IMR-90 (cell line): ENCODE measurements around the gene OR7C2. TPM values are rescaled to one million over a fixed set of nuclear protein-coding genes. Genes with fewer than 3 reads are reported as not detected.

ENCODE experiments used
- ATAC-seq: fragments of 200-7000 bp; cut with Tn5 transposase; 2 replicates; pipeline ENCODE4 v1.9.1; 2020; ENCODE audit warnings: low read depth, mild to moderate bottlenecking, moderate library complexity
- BruUV-seq: library from RNA; stranded (reverse); fragments of 400-500 nt; replicated peaks from 2 replicates; lab custom pipeline; 2021; lab: Mats Ljungman, UMichigan
- CTCF ChIA-PET: fragments of 300-600 bp; formaldehyde crosslinking; extraction: SDS; loops from one replicate; lab custom pipeline; 2021; ENCODE audit warnings: antibody characterized with exemption; lab: Yijun Ruan, JAX
- POLR2A ChIA-PET: fragments of 300-600 bp; sonication (Branson Sonifier 250); formaldehyde crosslinking; loops from one replicate; lab custom pipeline; 2022; ENCODE audit warnings: antibody characterized with exemption; ENCODE audit not compliant: unreplicated experiment; lab: Charles Lee
- DNase-seq: peaks from one replicate; pipeline ENCODE4 v3.0.0; 2013
- H2AFZ ChIP-seq: replicated peaks from 2 replicates; pipeline ENCODE3; 2013; ENCODE audit warnings: low read length, mild to moderate bottlenecking; ENCODE audit not compliant: poor library complexity
- H2AK5ac ChIP-seq: 2 replicates; pipeline ENCODE4 v1.6.1; 2013; ENCODE audit warnings: low read depth, low read length, inconsistent platforms
- H2AK9ac ChIP-seq: replicated peaks from 2 replicates; pipeline ENCODE3; 2013; ENCODE audit warnings: mild to moderate bottlenecking, low read depth, low read length, moderate library complexity; ENCODE audit not compliant: poor library complexity
- H2BK120ac ChIP-seq: 2 replicates; pipeline ENCODE4 v1.6.1; 2013; ENCODE audit warnings: low read depth, low read length, inconsistent platforms
- H2BK15ac ChIP-seq: 3 replicates; pipeline ENCODE4 v1.6.1; 2013; ENCODE audit warnings: low read depth, low read length, inconsistent platforms
- H2BK20ac ChIP-seq: 2 replicates; pipeline ENCODE4 v1.6.1; 2013; ENCODE audit warnings: low read depth, mild to moderate bottlenecking, inconsistent platforms, low read length, moderate library complexity
- H2BK5ac ChIP-seq: 2 replicates; pipeline ENCODE4 v1.6.1; 2013; ENCODE audit warnings: mild to moderate bottlenecking, low read depth, low read length, inconsistent platforms; ENCODE audit not compliant: poor library complexity, severe bottlenecking
- H3K14ac ChIP-seq: replicated peaks from 2 replicates; pipeline ENCODE4 v1.6.1; 2013; ENCODE audit warnings: low read depth, low read length, inconsistent platforms
- H3K18ac ChIP-seq: 2 replicates; pipeline ENCODE4 v1.6.1; 2013; ENCODE audit warnings: low read depth, low read length, control low read depth
- H3K23ac ChIP-seq: 2 replicates; pipeline ENCODE4 v1.6.1; 2013; ENCODE audit warnings: low read depth, low read length, inconsistent platforms
- H3K27ac ChIP-seq: 2 replicates; pipeline ENCODE4 v1.5.1; 2013; ENCODE audit warnings: mild to moderate bottlenecking, control low read depth, low read length; ENCODE audit not compliant: insufficient read depth
- H3K27me3 ChIP-seq: 2 replicates; pipeline ENCODE4 v1.6.1; 2013; ENCODE audit warnings: low read length; ENCODE audit not compliant: control insufficient read depth, insufficient read depth
- H3K36me3 ChIP-seq: 2 replicates; pipeline ENCODE4 v1.6.1; 2013; ENCODE audit warnings: low read length, mixed read lengths; ENCODE audit not compliant: control insufficient read depth, insufficient read depth
- H3K4ac ChIP-seq: 2 replicates; pipeline ENCODE4 v1.6.1; 2013; ENCODE audit warnings: low read depth, low read length, inconsistent platforms
- H3K4me1 ChIP-seq: 2 replicates; pipeline ENCODE4 v1.6.1; 2013; ENCODE audit warnings: low read length, mixed read lengths; ENCODE audit not compliant: control insufficient read depth, insufficient read depth
- H3K4me2 ChIP-seq: 2 replicates; pipeline ENCODE4 v1.6.1; 2013; ENCODE audit warnings: low read depth, mild to moderate bottlenecking, control low read depth, low read length, moderate library complexity
- H3K4me3 ChIP-seq: 2 replicates; pipeline ENCODE4 v1.5.1; 2013; ENCODE audit warnings: low read depth, mild to moderate bottlenecking, control low read depth, low read length, moderate library complexity; ENCODE audit not compliant: insufficient read depth
- H3K56ac ChIP-seq: 2 replicates; pipeline ENCODE4 v1.6.1; 2013; ENCODE audit warnings: low read length, inconsistent platforms; ENCODE audit not compliant: insufficient read depth; ENCODE audit errors: extremely low read depth
- H3K79me1 ChIP-seq, 2 experiments: 2 replicates each; pipeline ENCODE4 v1.6.1; 2013; ENCODE audit warnings: low read length in 2 of 2, inconsistent platforms in 1 of 2, low read depth in 1 of 2
- H3K9ac ChIP-seq: 2 replicates; pipeline ENCODE4 v1.6.1; 2013; ENCODE audit warnings: low read depth, low read length, control low read depth
- H3K9me1 ChIP-seq: 2 replicates; pipeline ENCODE4 v1.6.1; 2013; ENCODE audit warnings: low read length, inconsistent platforms; ENCODE audit not compliant: insufficient read depth
- H3K9me3 ChIP-seq: 2 replicates; pipeline ENCODE4 v1.6.1; 2013; ENCODE audit warnings: low read length; ENCODE audit not compliant: control insufficient read depth, insufficient read depth
- H4K20me1 ChIP-seq: 2 replicates; pipeline ENCODE4 v1.6.1; 2013; ENCODE audit warnings: low read length, inconsistent platforms; ENCODE audit not compliant: insufficient read depth
- H4K5ac ChIP-seq: 2 replicates; pipeline ENCODE4 v1.6.1; 2013; ENCODE audit warnings: mild to moderate bottlenecking, low read depth, low read length, control low read depth
- H4K8ac ChIP-seq, 2 experiments: 2 replicates each; pipeline ENCODE4 v1.6.1; 2013; ENCODE audit warnings: low read depth in 2 of 2, low read length in 2 of 2, control low read depth in 1 of 2, inconsistent platforms in 1 of 2
- H4K91ac ChIP-seq: 2 replicates; pipeline ENCODE4 v1.6.1; 2013; ENCODE audit warnings: low read depth, low read length, inconsistent platforms; ENCODE audit not compliant: insufficient read depth
- CHD1 ChIP-seq: IDR thresholded peaks from 2 replicates; pipeline ENCODE4 v1.6.1; 2012; ENCODE audit warnings: low read depth, low read length, improper control_type of control experiment
- ELK1 ChIP-seq: fragments of 150-350 bp; IDR thresholded peaks from 2 replicates; pipeline ENCODE4 v1.6.1; 2016; ENCODE audit warnings: low read depth, mild to moderate bottlenecking, low read length, moderate library complexity, borderline replicate concordance
- FOS ChIP-seq: fragments of 150-350 bp; IDR thresholded peaks from 2 replicates; pipeline ENCODE4 v1.6.1; 2016; ENCODE audit warnings: low read depth, low read length
- MAFK ChIP-seq: IDR thresholded peaks from 2 replicates; pipeline ENCODE4 v1.6.1; 2012; ENCODE audit warnings: low read depth, low read length, improper control_type of control experiment
- POLR2A ChIP-seq: IDR thresholded peaks from 2 replicates; pipeline ENCODE4 v1.6.1; 2012; ENCODE audit warnings: mild to moderate bottlenecking, low read depth, low read length
- SMC3 ChIP-seq: fragments of 150-350 bp; IDR thresholded peaks from 2 replicates; pipeline ENCODE4 v1.6.1; 2016; ENCODE audit warnings: low read depth, mild to moderate bottlenecking, antibody characterized with exemption, low read length, moderate library complexity
- WGBS, 2 experiments: methylation state at CpG; one replicate each; pipeline versions ENCODE4 v1.1.5 to v1.1.7; 2013; ENCODE audit warnings: missing lambda C conversion rate in 2 of 2; ENCODE audit not compliant: insufficient read length in 1 of 2; ENCODE audit errors: extremely low coverage in 2 of 2; 5-methylcytosine and 5-hydroxymethylcytosine counted together
- dilution Hi-C: fragments of 300-500 bp; cut with HindIII; formaldehyde crosslinking; loops from one replicate; pipeline ENCODE4 v1.14.3; 2018; ENCODE audit warnings: low sequenced_read_pairs; ENCODE audit not compliant: unreplicated experiment
- in situ Hi-C: fragments of 300-500 bp; cut with MboI; formaldehyde crosslinking; loops from 3 replicates; pipeline ENCODE4 v1.14.3; 2019; ENCODE audit warnings: low sequenced_read_pairs, inconsistent platforms, mixed read lengths
- intact Hi-C: fragments of 100-400 bp; cut with micrococcal nuclease; formaldehyde crosslinking; loops from 2 replicates; pipeline ENCODE4 v1.10.0; 2022
- polyA plus RNA-seq, 3 experiments: library from polyadenylated mRNA; depleted of rRNA; stranded (reverse); fragments of >200 nt; gene quantifications; 2 replicates each; pipeline ENCODE4 v1.2.3, GENCODE V29; 2012; ENCODE audit warnings: low replicate concordance in 1 of 3
- total RNA-seq: library from RNA; depleted of rRNA; stranded (reverse); fragments of >200 nt; gene quantifications from 2 replicates; pipeline ENCODE4 v1.2.3, GENCODE V29; 2012
- TF ChIP-seq, protein P1 (sequence below): fragments of 150-350 bp; IDR thresholded peaks from 2 replicates; pipeline ENCODE4 v1.6.1; 2017; ENCODE audit warnings: mild to moderate bottlenecking, antibody characterized with exemption, low read length, low read depth

The OR7C2 gene
- total and polyA plus RNA-seq, 2 of the 4 experiments (the other 2 are of a cell fraction): not detected

DNA sequence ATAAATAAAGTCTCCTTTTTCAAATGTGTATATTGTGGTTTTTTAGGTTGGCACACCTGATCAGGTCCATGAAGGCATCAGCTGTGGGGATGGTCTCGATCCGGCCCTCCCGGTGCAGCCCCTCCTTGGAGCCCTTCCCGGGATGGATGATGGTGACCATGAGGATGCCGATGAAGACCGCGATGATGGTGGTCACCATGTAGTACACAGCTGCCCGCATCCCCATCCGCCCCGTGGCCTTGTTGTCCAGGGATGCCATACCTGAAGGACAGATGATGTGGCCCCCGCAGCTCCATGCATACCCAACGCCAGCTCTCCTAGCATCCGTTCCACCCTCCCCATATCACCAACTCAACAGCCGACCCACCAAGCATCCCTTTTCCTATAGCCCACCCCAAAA, 27.0 kb downstream of the OR7C2 start:
- Histone ChIP-seq H3K27ac (no peak overlapping the region), H4K20me1 (no peaks in the 10 kb centered on the region), H2BK15ac (no peak overlapping the region), H3K18ac (no peak overlapping the region), H3K36me3 (no peaks in the 10 kb centered on the region), H4K5ac (no peak overlapping the region), H3K4me2 (no peak overlapping the region), H3K4me1 (no peaks in the 10 kb centered on the region), H4K8ac (no peak overlapping the region), H3K23ac (no peak overlapping the region), H3K9me1 (no peaks in the 10 kb centered on the region), H3K27me3 (no peaks in the 10 kb centered on the region), H2AFZ (no peak overlapping the region), H2BK20ac (no peak overlapping the region), H3K4me3 (no peak overlapping the region), H3K14ac (no peak overlapping the region), H3K9me3 (peaks cover 25% of the 10 kb centered on the region), H2AK5ac (no peak overlapping the region), H4K91ac (no peak overlapping the region), H3K4ac (no peak overlapping the region), H2BK5ac (no peak overlapping the region), H3K9ac (no peak overlapping the region), H2AK9ac (no peak overlapping the region), H3K79me1 (no peaks in the 10 kb centered on the region), H2BK120ac (no peak overlapping the region), H3K56ac (no peak overlapping the region)
- TF ChIP-seq FOS (no peak), SMC3 (no peak), CHD1 (no peak), MAFK (no peak), ELK1 (no peak), POLR2A (no peak)
- TF ChIP-seq, protein P1, sequence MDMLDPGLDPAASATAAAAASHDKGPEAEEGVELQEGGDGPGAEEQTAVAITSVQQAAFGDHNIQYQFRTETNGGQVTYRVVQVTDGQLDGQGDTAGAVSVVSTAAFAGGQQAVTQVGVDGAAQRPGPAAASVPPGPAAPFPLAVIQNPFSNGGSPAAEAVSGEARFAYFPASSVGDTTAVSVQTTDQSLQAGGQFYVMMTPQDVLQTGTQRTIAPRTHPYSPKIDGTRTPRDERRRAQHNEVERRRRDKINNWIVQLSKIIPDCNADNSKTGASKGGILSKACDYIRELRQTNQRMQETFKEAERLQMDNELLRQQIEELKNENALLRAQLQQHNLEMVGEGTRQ: no peak
- ChIA-PET POLR2A (no interaction called here), CTCF (no interaction called here)
- intact Hi-C loops (no loop called here), dilution Hi-C loops (no loop called here), in situ Hi-C loops (no loop called here)
- WGBS, 2 experiments: 83% methylated on average over 7 of the region's 14 CpGs; no CpG with 5 or more reads in 1 of the 2 experiments
- DNase-seq: no peak
- ATAC-seq: no peak
- no TSS peak for BruUV-seq
